K562 (cell line): ENCODE measurements around the gene CCDC71L.

ENCODE experiments used
- ATF2 ChIP-seq: sonication (generic); formaldehyde crosslinking; IDR thresholded peaks from 2 replicates; pipeline ENCODE4 v1.8.1; 2022; ENCODE audit warnings: missing genetic modification reagents
- CTCF ChIP-seq, 3 experiments: IDR thresholded peaks in 2 of 3; conservative IDR thresholded peaks in 1 of 3; 2 replicates each; pipeline ENCODE4 v1.5.1; 2011 to 2012; ENCODE audit warnings: low read length in 3 of 3, mild to moderate bottlenecking in 3 of 3, control low read depth in 2 of 3, improper control_type of control experiment in 1 of 3, inconsistent platforms in 1 of 3, low read depth in 1 of 3, mixed read lengths in 1 of 3, moderate library complexity in 1 of 3; ENCODE audit not compliant: insufficient read depth in 2 of 3
- HNRNPH1 ChIP-seq: fragments of 200-400 bp; formaldehyde crosslinking; optimal IDR thresholded peaks from 2 replicates; pipeline ENCODE3; 2017; ENCODE audit warnings: low read depth, mild to moderate bottlenecking, low read length, moderate library complexity
- POLR2A ChIP-seq: fragments of 450-650 bp; conservative IDR thresholded peaks from 2 replicates; pipeline ENCODE4 v1.6.1; 2016
- POLR2AphosphoS2 ChIP-seq: IDR thresholded peaks from 2 replicates; pipeline ENCODE4 v1.6.1; 2012; ENCODE audit warnings: low read length, improper control_type of control experiment
- POLR2AphosphoS5 ChIP-seq: IDR thresholded peaks from 2 replicates; pipeline ENCODE4 v1.6.1; 2011; ENCODE audit warnings: mild to moderate bottlenecking, low read depth, low read length, moderate library complexity; ENCODE audit not compliant: control insufficient read depth, insufficient read depth
- SAFB2 ChIP-seq: fragments of 200-400 bp; formaldehyde crosslinking; IDR thresholded peaks from 2 replicates; pipeline ENCODE4 v1.6.1; 2018; ENCODE audit warnings: borderline replicate concordance, low read length, low read depth, moderate library complexity; ENCODE audit not compliant: severe bottlenecking
- TAF1 ChIP-seq: IDR thresholded peaks from 2 replicates; pipeline ENCODE4 v1.6.1; 2011; ENCODE audit warnings: mild to moderate bottlenecking, low read length, moderate library complexity; ENCODE audit not compliant: insufficient read depth, control insufficient read depth, severe bottlenecking; ENCODE audit errors: extremely low read depth
- TF ChIP-seq, protein P1 (sequence below): fragments of 250-450 bp; sonication (Bioruptor Pico); IDR thresholded peaks from 2 replicates; pipeline ENCODE4 v1.8.0; 2021; ENCODE audit warnings: moderate library complexity, mild to moderate bottlenecking, inconsistent platforms

- no peak for TF ChIP-seq POLR2AphosphoS2
- no peak for TF ChIP-seq CTCF (IDR thresholded peaks at IDR 0.05 in 2 of 3, conservative IDR thresholded peaks at IDR 0.05 in 1 of 3; ENCODE audit: insufficient read depth in 2 of 3, low read depth in 1 of 3, low read length in 3 of 3)
- no peak for TF ChIP-seq POLR2A
- TF ChIP-seq, protein P1, sequence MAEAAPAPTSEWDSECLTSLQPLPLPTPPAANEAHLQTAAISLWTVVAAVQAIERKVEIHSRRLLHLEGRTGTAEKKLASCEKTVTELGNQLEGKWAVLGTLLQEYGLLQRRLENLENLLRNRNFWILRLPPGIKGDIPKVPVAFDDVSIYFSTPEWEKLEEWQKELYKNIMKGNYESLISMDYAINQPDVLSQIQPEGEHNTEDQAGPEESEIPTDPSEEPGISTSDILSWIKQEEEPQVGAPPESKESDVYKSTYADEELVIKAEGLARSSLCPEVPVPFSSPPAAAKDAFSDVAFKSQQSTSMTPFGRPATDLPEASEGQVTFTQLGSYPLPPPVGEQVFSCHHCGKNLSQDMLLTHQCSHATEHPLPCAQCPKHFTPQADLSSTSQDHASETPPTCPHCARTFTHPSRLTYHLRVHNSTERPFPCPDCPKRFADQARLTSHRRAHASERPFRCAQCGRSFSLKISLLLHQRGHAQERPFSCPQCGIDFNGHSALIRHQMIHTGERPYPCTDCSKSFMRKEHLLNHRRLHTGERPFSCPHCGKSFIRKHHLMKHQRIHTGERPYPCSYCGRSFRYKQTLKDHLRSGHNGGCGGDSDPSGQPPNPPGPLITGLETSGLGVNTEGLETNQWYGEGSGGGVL (CRISPR knock-in tag), result no peak
- TF ChIP-seq POLR2AphosphoS5, result no peak
- TF ChIP-seq HNRNPH1, result no peak
- no peak for TF ChIP-seq TAF1
- TF ChIP-seq SAFB2, result no peak
- TF ChIP-seq ATF2 (CRISPR knock-in tag), result no peak
These were observed 41.7 kb downstream of the CCDC71L start for GRCh38 chr7:106619213-106619612.
